GM12891 (cell line): Measurements from ENCODE around the gene GABBR2.

Experiments
- DNase-seq: peaks from one replicate; pipeline ENCODE4 v3.0.0; 2011; ENCODE audit warnings: low spot score; ENCODE audit not compliant: insufficient read length
- FAIRE-seq: peaks from 2 replicates; lab custom pipeline; 2011; peaks lifted over from hg19 to GRCh38; lab: Jason Lieb, UNC
- PAX5 ChIP-seq: IDR thresholded peaks from 2 replicates; pipeline ENCODE4 v1.6.1; 2011; ENCODE audit warnings: low read length, moderate library complexity, mild to moderate bottlenecking; ENCODE audit not compliant: insufficient read depth, severe bottlenecking
- POLR2A ChIP-seq: IDR thresholded peaks from 2 replicates; pipeline ENCODE4 v1.6.1; 2011; ENCODE audit warnings: low read depth, low read length, control low read depth
- POLR2AphosphoS5 ChIP-seq: IDR thresholded peaks from 2 replicates; pipeline ENCODE4 v1.6.1; 2011; ENCODE audit warnings: low read depth, low read length, control low read depth
- POU2F2 ChIP-seq: IDR thresholded peaks from 2 replicates; pipeline ENCODE4 v1.6.1; 2011; ENCODE audit warnings: low read depth, mild to moderate bottlenecking, control low read depth, low read length, moderate library complexity
- SPI1 ChIP-seq: IDR thresholded peaks from 2 replicates; pipeline ENCODE4 v1.6.1; 2011; ENCODE audit warnings: low read depth, low read length, control low read depth
- TAF1 ChIP-seq: IDR thresholded peaks from 2 replicates; pipeline ENCODE4 v1.6.1; 2011; ENCODE audit warnings: low read depth, low read length, control low read depth

GABBR2 gene

GRCh38 chr9:98654247-98654646 is 54.5 kb downstream of the GABBR2 start:
- DNase-seq: no peak
- FAIRE-seq: peak; percentile 51
- TF ChIP-seq SPI1 (no peak), POLR2A (no peak), POU2F2 (no peak)

- no peak for FAIRE-seq
Measured at GRCh38 chr9:98652741-98653140, 56.0 kb downstream of the GABBR2 start.

GRCh38 chr9:98652302-98652701 is 56.4 kb downstream of the GABBR2 start:
- FAIRE-seq: no peak
- no peak for TF ChIP-seq PAX5
- TF ChIP-seq POLR2A: no peak

More at GRCh38 chr9:98652741-98653140, 56.0 kb downstream of the GABBR2 start:
- TF ChIP-seq POLR2AphosphoS5 (no peak), POLR2A (no peak), TAF1 (no peak), POU2F2 (no peak), PAX5 (no peak), SPI1 (no peak)
- no peak for DNase-seq

GRCh38 chr9:98647236-98647635 is 61.5 kb downstream of the GABBR2 start:
- no peak for FAIRE-seq
- TF ChIP-seq POU2F2 (no peak), TAF1 (no peak), PAX5 (no peak)
- DNase-seq: no peak

More at GRCh38 chr9:98652302-98652701, 56.4 kb downstream of the GABBR2 start:
- no peak for DNase-seq

- no peak for FAIRE-seq
- no peak for DNase-seq
- no peak for TF ChIP-seq POLR2A
- no peak for TF ChIP-seq POU2F2
- no peak for TF ChIP-seq PAX5
- no peak for TF ChIP-seq TAF1
- TF ChIP-seq SPI1: no peak
- no peak for TF ChIP-seq POLR2AphosphoS5
Measured at GRCh38 chr9:98644011-98644410, 64.7 kb downstream of the GABBR2 start.

GRCh38 chr9:98642661-98643312 is 65.9 kb downstream of the GABBR2 start:
- no peak for FAIRE-seq
- TF ChIP-seq TAF1 (no peak), POU2F2 (no peak), SPI1 (no peak)
- DNase-seq: no peak

- DNase-seq (no peak), FAIRE-seq (no peak)
- TF ChIP-seq POLR2A: no peak
- no peak for TF ChIP-seq PAX5
- no peak for TF ChIP-seq POLR2AphosphoS5
- no peak for TF ChIP-seq TAF1
- no peak for TF ChIP-seq POU2F2
- TF ChIP-seq SPI1: no peak
Measured at GRCh38 chr9:98641695-98642094, 67.0 kb downstream of the GABBR2 start.

GRCh38 chr9:98640394-98640793 is 68.3 kb downstream of the GABBR2 start:
- TF ChIP-seq POU2F2: no peak
- TF ChIP-seq SPI1: no peak
- no peak for TF ChIP-seq POLR2AphosphoS5
- TF ChIP-seq PAX5: no peak
- TF ChIP-seq TAF1: no peak
- no peak for TF ChIP-seq POLR2A
- DNase-seq: no peak
- FAIRE-seq: no peak

- FAIRE-seq (no peak), DNase-seq (no peak)
- TF ChIP-seq TAF1 (no peak), POLR2A (no peak), PAX5 (no peak), SPI1 (no peak), POU2F2 (no peak), POLR2AphosphoS5 (no peak)
Measured at GRCh38 chr9:98639133-98639532, 69.6 kb downstream of the GABBR2 start.

- FAIRE-seq (no peak), DNase-seq (no peak)
- TF ChIP-seq POLR2A (no peak), TAF1 (no peak), PAX5 (no peak), SPI1 (no peak), POLR2AphosphoS5 (no peak), POU2F2 (no peak)
Measured at GRCh38 chr9:98637381-98637780, 71.4 kb downstream of the GABBR2 start.
